Measurements from ENCODE around the gene MDM1.

- TF ChIP-seq, protein P1, sequence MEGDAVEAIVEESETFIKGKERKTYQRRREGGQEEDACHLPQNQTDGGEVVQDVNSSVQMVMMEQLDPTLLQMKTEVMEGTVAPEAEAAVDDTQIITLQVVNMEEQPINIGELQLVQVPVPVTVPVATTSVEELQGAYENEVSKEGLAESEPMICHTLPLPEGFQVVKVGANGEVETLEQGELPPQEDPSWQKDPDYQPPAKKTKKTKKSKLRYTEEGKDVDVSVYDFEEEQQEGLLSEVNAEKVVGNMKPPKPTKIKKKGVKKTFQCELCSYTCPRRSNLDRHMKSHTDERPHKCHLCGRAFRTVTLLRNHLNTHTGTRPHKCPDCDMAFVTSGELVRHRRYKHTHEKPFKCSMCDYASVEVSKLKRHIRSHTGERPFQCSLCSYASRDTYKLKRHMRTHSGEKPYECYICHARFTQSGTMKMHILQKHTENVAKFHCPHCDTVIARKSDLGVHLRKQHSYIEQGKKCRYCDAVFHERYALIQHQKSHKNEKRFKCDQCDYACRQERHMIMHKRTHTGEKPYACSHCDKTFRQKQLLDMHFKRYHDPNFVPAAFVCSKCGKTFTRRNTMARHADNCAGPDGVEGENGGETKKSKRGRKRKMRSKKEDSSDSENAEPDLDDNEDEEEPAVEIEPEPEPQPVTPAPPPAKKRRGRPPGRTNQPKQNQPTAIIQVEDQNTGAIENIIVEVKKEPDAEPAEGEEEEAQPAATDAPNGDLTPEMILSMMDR (IDR thresholded peaks at IDR 0.05), result no peak
- TF ChIP-seq POLR2A (IDR thresholded peaks at IDR 0.05), result no peak
Measured at GRCh38 chr12:68340404-68341270, 8.5 kb upstream of the MDM1 start.

Data from uterus (tissue), 2 donors.